Gastrocnemius medialis (tissue), 4 donors: ENCODE results near the gene ERBB2.

Experiments used
- CTCF ChIP-seq, 5 experiments: fragments of 450-650 bp in 3 of 5; fragments of 200-600 bp in 2 of 5; sonication (generic) in 2 of 5; IDR thresholded peaks in 4 of 5; conservative IDR thresholded peaks in 1 of 5; 1 replicate in 4 of 5; 2 replicates in 1 of 5; pipeline ENCODE4 v1.5.1; 2016 to 2019; ENCODE audit warnings: antibody characterized with exemption in 5 of 5, mild to moderate bottlenecking in 3 of 5, moderate library complexity in 3 of 5
- POLR2A ChIP-seq, 2 donors: fragments of 450-650 bp; IDR thresholded peaks; one replicate each; pipeline ENCODE4 v1.6.1; 2017; ENCODE audit warnings: antibody characterized with exemption in 2 of 2, mild to moderate bottlenecking in 2 of 2, moderate library complexity in 2 of 2

DNA sequence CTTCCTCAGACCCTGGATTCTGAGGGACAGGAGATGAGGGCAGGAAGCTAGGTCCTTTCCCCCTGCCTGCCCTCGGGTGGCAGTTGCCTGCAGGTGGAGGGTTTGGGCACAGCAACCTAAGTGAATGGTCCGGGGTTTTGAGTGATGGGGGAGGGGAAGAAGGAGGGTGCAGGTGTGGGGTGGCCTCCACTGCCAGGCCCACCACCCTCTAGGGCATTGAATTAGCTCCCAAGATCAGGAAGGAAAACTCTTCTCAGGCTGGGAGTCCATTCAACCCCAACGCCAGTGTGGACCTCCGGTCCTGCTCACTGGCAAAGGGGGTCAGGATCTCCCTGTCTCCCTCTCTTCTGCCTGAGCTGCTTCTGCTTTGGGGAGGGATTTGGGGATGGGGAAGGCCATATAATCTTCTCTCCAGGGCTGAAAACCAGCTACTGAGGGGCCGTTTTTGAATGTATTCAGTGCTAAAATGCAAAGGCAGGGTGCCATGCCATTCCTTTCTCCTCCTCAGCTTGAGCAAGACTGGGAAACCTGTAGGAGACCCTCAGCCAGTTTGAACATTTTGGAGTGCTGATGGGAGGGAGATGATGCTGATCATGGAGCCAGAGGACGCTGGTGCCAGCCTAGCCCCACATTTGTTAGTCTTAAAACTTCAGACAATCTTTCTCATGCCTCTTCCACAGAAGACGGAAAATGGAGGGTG lies 56.7 kb downstream of the ERBB2 start:
- TF ChIP-seq CTCF (IDR thresholded peaks at IDR 0.05 in 4 of 5, conservative IDR thresholded peaks at IDR 0.05 in 1 of 5) (no peak), POLR2A (IDR thresholded peaks at IDR 0.05) (no peak)
